ENCODE data around the gene TRIP10.

GRCh38 chr19:6699935-6700334 is 39.5 kb upstream of the TRIP10 start:
- TF ChIP-seq JUND (IDR thresholded peaks at IDR 0.05) (no peak), REST (IDR thresholded peaks at IDR 0.05) (no peak), CTCF (IDR thresholded peaks at IDR 0.05; ENCODE audit: low read depth, low read length, missing input control) (no peak), GABPA (IDR thresholded peaks at IDR 0.05 in 1 of 2, conservative IDR thresholded peaks at IDR 0.05 in 1 of 2) (no peak), SP1 (IDR thresholded peaks at IDR 0.05) (no peak), ZBTB33 (IDR thresholded peaks at IDR 0.05) (no peak)
